ENCODE results near the gene IQGAP2. TPM values are rescaled to one million over a fixed set of nuclear protein-coding genes. Genes with fewer than 3 reads are reported as not detected.

IQGAP2 gene
- total RNA-seq, 1 experiment from 2014 or later = 8.3 TPM

GRCh38 chr5:76608833-76609232 lies 205.7 kb downstream of the IQGAP2 start:
- peak; percentile 58 for DNase-seq (ENCODE audit: low spot score)

DNA sequence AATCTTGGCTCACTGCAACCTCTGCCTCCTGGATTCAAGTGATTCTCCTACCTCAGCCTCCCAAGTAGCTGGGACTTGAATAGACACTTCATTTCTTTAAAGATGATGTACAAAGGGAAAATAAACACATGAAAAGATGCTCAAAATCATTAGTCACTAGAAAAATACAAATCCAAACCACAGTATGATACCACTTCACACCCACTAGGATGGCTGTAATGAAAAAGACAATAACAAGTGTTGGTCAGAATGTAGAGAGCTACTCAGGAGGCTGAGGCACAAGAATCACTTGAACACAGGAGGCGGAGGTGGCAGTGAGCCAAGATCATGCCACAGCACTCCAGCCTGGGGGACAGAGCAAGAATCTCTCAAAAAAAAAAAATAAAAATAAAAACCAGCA lies 207.1 kb downstream of the IQGAP2 start:
- no peak for DNase-seq (ENCODE audit: low spot score)

GRCh38 chr5:76612942-76613341 lies 209.9 kb downstream of the IQGAP2 start:
- no peak for DNase-seq (ENCODE audit: low spot score)

GRCh38 chr5:76615759-76616158 lies 212.7 kb downstream of the IQGAP2 start:
- DNase-seq (ENCODE audit: low spot score) = peak; percentile 36

DNA sequence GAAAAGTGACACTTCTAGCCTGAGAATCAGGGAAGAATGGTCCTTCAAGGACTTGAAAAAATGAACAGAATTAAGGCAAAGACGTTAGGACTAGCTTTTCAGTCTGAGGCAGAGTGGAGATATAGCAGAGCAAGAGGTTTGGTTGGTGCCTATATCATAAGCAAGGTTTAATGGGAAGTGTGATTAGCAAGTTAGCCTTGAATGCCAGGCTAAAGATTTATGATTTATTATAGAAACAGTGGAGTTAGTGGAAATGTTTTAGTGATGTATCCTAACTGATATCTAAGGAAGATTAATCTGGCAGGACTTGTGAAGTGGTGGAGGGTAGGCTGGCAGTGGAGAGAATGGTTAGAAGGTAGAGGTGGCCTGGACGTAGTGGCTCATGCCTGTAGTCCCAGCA lies 213.1 kb downstream of the IQGAP2 start:
- DNase-seq (ENCODE audit: low spot score) = no peak

DNA sequence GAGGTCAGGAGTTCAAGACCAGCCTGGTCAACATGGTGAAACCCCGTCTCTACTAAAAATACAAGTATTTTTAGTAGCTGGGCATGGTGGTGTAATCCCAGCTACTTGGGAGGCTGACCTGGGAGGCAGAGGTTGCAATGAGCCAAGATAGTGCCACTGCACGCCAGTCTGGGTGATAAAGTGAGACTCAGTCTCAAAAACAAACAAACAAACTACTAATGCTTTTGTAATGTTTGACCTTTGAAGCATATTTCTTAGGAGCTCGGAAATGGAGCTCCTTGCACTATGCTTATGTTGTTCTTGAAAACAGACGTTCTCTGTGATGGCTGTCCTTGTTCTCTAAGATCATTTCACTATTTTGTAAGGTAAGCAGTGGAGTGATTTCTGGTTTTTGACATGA lies 214.1 kb downstream of the IQGAP2 start:
- DNase-seq (ENCODE audit: low spot score) = no peak

DNA sequence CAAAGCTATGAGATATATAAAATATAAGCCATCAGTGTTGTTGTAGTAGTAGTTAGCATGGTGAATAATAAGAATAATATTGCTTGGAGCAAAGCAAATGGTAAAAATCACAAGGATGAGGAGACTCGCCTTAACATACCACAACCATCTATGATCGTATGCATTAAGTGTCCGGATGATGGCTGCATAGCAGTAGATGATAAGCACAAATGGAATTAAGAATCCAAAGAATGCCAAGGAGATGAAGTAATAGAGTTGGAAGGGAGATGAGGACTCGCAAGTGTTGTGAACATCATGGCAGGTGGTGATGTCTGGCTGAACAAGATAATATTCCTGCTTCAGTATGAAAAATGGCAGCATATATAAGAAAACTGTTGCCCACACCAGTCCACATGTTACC lies 214.6 kb downstream of the IQGAP2 start:
- peak; percentile 69 for DNase-seq (ENCODE audit: low spot score)

GRCh38 chr5:76620166-76620565 lies 217.1 kb downstream of the IQGAP2 start:
- DNase-seq (ENCODE audit: low spot score) = no peak

DNA sequence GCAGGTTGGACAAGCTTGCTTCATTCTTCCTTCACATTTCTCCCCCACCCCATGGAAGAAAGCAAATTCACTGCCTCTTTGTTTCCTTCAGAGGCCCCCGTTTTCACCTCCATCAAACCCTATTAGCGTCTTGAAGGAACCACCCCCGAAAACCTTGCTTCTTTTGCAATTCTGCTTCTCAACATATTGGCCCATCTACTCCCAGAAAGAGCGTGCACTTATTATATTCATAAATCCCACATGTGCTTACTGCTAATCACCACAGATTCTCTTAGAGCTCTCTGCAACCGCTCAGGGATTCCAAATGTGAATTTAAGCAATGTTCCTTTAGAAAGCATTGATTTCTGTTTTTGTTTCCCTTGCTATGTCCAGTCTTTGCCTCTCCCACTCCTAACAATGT lies 219.0 kb downstream of the IQGAP2 start:
- no peak for DNase-seq (ENCODE audit: low spot score)

GRCh38 chr5:76622973-76623596 lies 220.0 kb downstream of the IQGAP2 start, which contains the start of gene F2RL2:
F2RL2 (minus strand) TSS chr5:76623403; CDS start chr5:76623230, 173 bp downstream.
- DNase-seq (ENCODE audit: low spot score) = peak; percentile 78

DNA sequence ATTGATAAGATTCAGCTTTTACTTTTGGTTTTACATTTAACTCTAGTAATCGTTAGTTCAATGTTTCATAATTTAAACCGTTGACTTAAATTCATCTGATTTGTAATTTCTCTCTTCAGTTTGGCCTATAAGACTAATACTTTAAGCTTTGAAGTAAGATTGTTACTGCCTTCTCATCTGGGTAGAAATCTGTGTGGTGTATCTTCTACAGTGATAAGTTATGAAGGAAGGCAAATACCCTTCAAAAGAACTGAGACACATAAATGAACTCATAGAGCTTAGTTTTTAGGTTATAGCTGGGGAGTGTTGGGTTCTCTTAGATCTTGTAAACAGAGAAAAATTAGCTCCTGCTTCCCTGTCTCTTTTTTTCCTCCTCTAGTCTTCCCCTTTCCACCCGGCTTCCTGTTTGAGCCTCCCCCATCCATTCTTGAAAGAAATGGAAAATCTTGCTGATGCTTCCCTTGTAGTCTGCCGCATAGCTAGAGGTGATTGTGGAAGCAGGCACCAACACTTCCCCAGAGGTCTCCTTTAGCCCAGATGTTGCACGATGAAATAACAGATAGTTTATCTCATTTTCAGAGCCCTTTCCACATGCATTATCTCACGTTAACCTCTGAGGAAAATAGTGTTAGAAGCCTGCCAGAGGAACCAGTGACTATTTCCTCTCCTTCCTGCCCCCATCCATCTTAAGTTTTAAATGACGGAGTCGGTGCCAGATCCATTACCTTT lies 222.2 kb downstream of the IQGAP2 start:
- no peak for DNase-seq (ENCODE audit: low spot score)

DNA sequence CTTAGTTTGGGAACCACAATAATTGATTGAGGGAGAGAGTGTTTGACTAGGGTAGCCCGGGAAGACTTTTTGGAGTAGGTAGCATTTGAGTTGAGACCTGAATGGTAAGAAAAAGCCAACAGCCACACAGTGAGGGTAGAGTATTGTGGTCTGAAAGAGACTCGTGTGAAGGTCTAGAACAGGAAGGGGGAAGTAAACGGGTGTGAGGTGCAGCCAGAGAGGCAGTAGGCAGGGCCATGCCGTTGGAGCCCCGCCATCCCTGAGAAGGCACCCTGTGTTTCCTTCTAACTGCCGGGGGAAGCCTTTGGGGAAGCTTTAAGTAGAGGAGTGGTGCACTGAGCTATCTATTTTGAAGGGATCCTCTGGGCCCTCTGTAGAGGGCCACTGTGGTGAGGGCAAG lies 223.7 kb downstream of the IQGAP2 start:
- no peak for DNase-seq (ENCODE audit: low spot score)

DNA sequence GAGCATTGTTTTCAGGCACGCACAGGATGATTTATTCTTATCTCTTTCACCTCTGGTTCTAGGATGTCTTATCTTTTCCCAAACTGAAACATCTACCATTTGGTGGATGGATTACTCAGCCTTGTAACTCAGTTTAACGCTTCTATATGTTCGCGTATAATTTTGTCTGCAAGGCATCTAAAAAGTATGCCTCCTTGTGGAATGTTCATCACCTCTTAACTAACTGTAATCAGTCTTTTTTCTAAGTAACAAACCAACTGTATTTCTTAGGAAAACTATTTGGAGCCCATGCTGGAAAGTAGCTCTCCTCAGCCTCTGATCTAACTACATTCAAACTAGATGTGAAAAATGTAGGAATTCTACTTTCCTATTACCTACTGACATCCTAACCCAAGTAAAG lies 231.6 kb downstream of the IQGAP2 start:
- DNase-seq (ENCODE audit: low spot score) = no peak

DNA sequence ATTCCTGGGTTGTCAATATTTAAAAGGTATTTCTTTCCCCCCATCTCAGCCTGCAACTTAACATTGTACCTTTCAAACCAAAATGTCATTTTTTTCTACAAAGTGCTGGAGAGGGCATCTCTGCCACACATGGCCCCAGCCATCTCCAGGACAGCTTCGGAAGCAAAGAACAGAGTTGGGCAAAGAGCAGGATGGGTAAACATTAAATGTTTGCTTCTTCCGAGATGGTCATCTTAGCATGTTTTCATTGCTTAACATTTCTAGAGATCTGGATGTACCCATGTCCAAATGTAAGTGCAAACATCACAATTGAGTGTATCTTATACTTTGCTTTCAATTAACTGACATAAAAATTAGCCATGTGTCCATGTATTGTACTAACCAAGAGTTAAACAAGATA lies 234.4 kb downstream of the IQGAP2 start:
- no peak for DNase-seq (ENCODE audit: low spot score)

GRCh38 chr5:76638479-76638878 lies 235.4 kb downstream of the IQGAP2 start:
- DNase-seq (ENCODE audit: low spot score) = no peak

DNA sequence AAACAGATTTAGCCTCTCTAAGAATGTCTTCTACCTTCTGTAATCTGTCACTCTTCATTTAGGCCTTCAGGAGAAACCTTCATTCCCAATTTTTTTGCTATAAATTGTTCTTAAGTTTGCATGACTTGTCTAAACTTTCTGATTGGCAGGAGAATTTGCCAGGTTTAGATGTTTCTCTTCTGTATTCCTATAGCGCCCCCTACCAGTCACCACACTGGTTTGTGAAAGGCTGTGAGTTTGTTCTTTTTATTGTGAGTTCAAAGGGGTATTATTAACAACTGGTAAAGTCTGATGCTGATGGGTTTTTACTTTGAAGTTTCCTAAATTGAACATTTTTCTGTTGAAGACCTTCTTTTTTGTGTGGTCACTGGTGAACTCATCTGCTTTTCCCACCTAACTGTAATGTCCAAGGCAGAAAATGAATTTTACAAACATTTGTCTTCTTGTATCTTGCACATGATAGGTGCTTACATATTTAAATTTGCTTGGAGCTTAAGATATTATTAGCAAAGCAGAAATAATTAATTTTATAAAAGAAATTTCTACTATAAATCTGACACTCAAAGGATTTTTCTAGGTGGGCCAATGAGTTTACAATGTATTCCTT lies 238.5 kb downstream of the IQGAP2 start:
- peak; percentile 60 for DNase-seq (ENCODE audit: low spot score)

DNA sequence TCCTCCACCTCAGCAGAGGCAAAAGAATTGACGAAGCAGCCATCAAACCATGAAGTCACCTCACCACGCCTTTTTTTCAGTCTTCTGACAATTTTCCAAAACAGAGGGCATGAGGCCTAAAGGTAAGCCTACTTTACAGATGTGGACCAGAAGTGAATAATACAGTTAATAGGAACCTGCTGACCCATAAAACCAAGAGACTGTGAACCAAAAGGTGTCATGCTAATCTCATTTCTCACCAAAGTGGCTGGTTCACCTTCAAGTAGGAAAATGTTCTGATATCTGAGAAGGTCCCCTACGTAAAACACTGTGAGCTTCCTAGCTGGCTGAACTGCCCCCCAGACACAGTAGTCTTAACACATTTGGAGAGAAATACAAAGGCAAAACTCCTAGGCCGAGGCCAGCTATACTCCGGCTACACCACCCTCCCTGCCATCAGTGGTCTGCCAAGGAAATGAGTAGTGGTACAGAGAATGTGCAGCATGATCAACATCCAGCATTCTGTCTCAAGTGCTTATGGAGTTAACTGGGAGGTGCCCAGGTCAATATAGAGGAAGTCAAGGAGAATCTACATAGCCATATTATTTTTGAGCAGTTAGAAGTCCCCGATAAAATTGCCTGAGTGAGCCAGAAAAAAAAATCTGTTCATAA lies 239.4 kb downstream of the IQGAP2 start:
- no peak for DNase-seq (ENCODE audit: low spot score)

DNA sequence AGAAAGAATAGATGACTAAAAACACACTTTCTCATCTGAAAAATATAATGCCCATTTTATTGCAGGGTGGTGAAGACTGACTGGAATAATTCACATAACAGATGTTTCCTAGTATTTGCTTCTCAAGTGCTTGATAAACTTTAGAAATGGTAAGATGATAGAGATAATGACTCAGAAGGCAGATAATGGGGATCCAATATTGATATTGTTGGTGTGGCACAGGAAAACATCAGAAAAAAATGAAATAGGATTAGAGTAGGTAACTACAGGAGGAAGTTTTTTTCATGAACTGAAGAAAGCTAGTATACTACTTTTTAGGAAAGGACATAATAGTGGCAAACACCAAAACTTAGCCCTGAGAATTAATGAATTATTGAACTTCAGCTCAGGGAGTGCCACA lies 240.3 kb downstream of the IQGAP2 start:
- DNase-seq (ENCODE audit: low spot score) = no peak

DNA sequence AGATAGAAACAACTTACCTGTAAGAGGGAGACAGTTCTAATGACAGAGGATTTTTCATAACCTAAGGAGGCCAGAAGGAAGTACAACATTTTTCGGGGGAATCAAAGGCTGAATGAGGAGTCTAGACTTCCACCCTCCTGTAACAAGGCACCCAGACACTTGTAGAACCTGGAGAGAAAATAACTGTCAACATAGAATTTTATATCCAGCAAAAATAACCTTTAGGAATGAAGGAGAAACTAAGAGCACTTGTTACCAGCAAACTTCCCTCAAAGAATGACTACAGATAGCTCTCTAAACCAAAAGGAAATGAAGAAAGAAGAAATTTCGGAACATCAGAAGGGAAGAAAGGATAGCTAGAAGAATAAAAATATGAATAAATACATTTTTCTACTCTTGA lies 246.1 kb downstream of the IQGAP2 start:
- no peak for DNase-seq (ENCODE audit: low spot score)

- DNase-seq (ENCODE audit: low spot score) = no peak
These were observed 249.8 kb downstream of the IQGAP2 start for GRCh38 chr5:76652809-76653414.

DNA sequence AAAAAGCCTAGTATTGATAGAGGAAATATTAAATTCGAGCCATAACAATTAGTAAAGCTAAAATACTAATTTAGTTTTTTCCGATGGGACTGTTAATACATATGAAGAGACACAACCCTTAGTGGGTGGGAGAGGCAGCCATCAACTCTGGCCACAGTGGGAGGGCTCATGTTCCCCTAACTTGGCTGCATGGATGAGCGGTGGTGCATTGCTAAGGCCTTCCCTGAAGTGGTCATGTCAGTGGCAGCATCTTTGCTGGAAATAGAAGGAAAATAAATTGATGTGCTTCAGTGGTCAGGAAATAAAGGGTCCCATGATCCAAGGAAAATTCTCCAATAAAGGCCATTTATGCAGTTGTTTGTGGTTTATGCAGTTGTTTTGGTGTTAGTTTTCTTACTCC lies 254.0 kb downstream of the IQGAP2 start:
- DNase-seq (ENCODE audit: low spot score) = no peak

- DNase-seq (ENCODE audit: low spot score) = no peak
These were observed 254.7 kb downstream of the IQGAP2 start for GRCh38 chr5:76657683-76658311.

Data from A172 (cell line).